ENCODE measurements around the gene B3GNT2.

The B3GNT2 gene

DNA sequence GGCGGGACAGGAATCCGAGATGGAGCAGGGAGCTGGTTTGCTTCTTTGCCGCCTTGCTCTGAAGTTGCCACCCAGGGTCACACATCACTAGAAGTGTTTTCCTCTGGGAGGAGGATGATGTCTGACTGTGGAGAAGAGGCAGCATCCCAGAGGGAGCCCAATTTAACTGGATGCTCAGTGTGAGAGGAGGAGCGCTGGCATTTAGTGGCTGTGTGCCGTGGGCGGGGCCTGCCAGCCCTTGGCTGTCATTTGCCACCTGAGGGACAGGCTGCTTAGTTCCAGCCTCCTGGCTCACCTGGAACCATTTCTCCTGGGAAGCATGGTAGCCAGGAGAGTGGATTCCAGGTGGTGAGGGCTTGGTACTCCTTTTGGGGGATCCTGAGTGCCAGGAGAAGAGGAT, 9.6 kb downstream of the B3GNT2 start:
- DNase-seq (ENCODE audit: low spot score): no peak

DNA sequence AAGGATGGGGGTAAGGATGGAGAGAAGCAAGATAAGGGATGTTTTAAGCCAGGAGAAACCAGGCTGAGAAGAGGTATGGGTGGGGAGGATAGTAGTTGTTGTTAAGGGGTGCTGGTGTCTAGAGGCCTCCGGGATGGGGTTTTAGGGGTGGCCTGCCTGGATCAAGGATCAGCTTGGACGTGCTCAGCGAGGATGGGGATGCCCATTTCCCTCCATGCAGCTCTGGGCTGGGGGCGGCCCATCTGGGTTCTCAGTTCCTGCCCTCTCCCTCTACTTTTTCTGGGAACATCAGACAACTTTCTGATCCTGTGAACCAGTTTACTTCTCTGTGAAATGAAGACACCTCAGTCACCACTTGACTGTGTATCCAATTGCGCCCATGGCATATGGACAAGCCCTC, 10.1 kb downstream of the B3GNT2 start:
- no peak for DNase-seq (ENCODE audit: low spot score)

DNA sequence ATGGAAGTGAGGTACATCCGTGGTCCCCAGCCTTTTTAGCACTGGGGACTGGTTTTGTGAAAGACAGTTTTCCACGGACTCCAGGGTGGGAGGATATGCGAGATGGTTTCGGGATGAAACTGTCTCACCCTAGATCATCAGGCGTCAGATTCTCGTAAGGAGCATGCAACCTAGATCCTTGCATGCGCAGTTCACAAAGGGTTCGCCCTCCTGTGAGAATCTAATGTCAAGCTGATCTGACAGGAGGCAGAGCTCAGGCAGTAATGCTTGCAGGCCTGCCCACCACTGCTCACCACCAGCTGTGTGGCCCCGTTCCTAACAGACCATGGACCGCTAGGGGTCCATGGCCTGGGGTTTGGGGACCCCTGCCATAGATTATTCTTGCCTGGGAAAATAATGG, 11.6 kb downstream of the B3GNT2 start:
- DNase-seq (ENCODE audit: low spot score): no peak

DNA sequence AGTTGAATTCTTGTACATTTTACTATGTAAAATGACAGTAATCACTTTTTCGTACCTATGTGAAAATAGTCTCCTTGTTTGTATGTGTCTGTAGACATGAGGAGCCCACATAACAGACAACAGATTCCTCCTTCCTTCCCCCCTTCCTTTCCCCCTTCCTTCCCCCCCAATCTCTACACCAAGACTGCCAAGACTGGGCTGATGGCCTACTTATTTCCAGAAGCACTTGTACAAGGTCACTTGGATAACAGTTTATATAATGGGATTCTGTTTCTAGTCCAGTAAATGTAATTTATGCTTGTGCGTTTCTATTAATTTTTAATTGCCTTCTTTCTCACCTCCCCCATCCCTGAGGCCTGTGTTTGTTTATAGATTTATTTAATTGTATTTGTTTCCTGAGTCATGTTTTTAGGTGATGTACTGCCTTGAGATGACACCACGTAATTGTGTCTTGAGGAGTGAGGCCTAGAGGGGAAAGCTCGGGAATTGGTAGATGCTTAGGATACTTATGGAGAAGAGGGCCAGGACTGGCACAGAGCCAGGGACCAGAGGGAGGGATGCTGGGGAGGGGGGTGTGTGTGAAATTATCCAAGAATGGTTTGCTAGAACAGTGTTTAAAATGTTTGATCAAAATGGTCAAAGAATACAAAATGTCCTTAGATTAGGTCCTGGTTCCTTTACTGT, 12.3 kb downstream of the B3GNT2 start:
- no peak for DNase-seq (ENCODE audit: low spot score)

DNA sequence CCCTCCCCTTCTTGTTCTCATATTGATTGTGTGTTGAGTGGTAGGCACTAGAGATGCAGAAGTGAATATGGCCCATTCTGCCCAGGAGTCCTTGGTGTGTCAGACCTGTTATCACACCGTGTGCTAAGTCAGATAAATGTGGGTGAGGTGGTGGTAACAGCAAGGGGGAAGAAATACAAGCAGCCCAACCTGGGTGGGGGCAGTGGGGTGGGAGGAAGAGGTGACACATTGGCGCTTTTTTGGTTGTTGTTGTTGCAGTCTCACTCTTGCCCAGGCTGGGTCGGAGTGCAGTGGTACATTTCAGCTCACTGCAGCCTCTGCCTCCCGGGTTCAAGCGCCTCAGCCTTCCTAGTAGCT, 12.8 kb downstream of the B3GNT2 start:
- DNase-seq (ENCODE audit: low spot score): no peak

DNA sequence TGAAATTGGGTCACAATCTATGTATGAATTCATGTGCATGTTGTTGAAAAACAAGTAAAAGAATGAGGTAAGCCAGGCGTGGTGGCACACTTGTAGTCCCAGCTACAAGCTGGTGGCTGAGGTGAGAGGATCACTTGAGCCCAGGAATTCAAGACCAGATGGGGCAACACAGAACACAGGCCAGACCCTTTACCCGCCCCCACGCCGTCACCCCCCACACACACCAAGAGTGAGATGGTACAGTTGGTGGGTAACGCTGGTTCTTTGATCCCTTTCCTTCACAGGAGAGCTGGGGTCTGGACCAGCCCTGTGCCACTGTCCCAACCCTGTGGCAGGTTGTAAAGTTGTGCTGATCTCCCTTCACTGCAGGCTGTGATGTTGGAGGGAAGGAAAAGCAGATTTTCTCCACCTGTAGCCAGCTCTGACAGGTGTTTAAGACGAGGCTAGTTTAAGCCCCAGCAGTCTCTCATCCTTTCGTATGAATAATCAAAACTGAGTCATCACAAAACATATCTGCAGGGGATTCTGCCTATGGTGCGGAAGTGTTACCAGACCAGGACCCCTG, 13.6 kb downstream of the B3GNT2 start:
- DNase-seq (ENCODE audit: low spot score): no peak

DNA sequence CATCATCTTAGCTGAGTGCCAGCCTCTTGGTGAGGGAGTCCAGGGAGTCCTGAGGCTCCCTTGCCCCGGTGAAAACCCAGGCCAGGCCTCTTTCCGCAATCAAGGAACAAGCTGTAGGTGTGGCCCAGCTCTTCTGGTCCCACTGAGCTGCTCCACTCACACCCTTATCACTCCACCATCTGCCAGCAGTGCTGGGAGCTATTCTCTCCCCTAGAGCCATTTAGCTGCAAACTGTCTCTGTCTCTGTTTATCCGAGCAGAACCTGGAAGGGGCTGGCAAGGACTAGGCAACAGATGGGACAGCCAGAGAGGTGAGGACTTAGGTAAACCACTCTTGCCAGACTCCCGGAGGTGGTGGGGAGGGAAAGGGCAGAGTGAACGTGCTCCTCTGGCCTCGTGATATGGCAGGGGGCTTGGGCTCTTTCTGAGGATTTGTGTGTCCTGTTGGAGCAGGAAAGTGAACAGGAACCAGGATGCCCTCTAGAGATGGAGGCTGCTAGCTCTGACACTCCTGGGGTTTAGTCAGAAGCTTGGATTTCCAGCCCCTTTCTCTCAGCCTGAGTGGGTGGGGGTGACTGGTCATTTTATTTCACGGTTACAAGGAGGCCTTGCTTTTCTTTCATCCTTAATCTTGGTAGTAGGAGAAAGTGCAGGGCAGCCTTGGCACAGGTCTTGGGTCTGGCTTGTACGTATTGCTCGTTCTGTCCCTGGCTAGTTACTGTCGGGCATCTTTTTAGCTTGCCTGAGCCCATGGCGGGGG, 19.6 kb downstream of the B3GNT2 start:
- DNase-seq (ENCODE audit: low spot score): no peak

DNA sequence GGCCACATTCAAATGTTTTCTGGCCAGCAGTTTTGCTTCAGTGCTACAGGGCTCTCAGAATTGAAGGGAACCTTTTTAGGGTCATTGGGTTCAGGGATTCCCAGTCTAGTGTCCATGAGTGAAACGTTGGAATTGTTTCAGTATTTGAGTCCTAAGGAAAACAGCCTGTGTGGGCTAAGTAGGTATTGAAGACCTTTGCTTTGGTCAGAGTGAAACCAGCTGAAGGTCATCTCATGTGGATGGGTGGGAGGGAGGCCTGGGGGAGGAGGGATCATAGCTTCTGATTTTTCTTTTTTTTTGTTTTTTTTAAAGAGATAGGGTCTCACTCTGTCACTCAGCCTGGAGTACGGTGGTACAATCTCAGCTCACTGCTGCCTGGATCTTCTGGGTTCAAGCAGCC, 20.2 kb downstream of the B3GNT2 start:
- DNase-seq (ENCODE audit: low spot score): no peak

DNA sequence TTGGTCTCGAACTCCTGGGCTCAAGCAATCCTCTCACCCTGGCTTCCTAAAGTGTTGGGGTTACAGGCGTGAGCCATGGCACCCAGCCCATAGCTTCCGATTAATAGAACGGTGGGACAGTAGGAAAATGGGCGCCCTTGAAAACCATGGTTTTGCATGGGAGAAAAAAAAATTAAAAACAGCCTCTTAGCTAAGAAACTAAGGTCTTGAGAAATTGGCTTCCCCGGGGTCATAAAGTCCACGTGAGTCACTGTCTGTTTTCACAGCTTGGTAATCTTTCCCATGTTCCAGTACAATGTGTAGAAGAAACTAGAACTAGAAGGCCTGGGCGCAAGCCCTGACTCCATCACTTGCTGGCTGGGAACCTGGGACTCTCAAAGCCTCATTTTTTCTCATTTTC, 20.7 kb downstream of the B3GNT2 start:
- DNase-seq (ENCODE audit: low spot score): no peak

DNA sequence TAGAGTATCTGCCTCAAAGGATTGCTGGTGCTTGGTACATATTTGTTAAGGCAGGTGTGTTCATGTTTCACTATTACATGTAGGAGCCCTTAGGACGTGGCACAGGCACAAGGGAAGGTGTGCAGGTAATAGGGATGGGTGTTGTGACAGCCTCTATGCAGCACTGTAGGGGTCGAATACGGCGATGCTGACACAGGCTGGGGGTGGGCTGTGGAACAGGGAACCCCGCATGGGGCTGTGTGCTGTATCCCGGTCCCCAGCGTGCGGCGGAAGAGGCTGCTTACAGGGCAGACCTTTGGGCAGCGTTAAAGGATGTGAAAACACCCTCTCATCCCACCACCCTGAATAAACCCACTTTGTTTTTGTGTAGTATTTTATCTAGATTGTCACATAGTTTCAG, 21.5 kb downstream of the B3GNT2 start:
- no peak for DNase-seq (ENCODE audit: low spot score)

DNA sequence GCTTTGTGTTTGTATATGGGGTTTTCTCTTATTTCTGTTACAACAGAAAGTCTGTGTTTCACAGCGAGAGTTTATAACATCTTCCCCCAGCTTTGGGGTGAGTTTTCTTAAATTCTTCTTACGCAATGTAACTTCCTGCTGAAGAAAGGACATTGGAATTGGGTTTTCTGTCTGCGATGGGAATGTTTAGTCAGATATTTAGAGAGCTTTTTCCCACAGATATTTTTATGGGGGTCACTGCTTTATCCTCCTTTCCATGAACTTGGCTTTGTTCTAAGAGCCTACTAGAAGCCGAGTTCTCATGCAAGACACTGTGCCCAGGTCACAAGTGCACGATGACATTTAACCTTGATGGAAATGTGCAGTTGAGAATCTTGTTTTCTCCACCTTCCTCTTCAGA, 22.1 kb downstream of the B3GNT2 start:
- DNase-seq (ENCODE audit: low spot score): no peak

DNA sequence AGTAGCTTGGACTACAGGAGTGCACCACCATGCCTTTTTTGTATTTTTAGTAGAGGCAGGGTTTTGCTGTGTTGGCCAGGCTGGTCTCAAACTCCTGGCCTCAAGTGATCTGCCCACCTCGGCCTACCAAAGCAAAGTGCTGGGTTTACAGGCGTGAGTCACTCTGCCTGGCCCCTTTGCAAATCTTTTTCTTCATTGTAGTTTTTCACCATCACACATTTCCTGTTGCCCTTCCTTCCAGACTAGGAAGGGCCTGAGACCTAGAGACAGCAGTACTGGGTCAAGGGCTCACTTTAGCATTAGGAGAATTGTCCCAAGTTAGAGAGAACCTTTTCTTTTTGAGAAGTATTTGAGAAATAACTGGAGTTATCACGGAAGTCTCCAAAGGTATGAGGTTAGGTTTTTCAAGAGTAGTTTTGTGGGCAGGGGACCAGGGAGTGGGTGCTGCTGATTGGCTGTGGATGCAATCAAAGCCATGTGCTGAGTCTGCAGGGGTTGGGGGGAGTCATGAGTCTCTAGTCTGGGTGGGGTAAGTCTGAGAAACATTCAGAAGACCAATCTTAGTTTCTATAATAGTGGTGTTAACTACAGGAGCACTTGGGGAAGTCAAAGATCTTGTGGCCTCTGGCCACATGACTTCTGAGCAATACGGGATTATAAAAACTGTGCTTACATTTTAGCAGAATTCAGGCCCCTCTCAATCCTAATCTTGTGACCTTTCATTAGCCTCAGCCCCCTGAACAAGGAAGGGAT, 23.7 kb downstream of the B3GNT2 start:
- no peak for DNase-seq (ENCODE audit: low spot score)

DNA sequence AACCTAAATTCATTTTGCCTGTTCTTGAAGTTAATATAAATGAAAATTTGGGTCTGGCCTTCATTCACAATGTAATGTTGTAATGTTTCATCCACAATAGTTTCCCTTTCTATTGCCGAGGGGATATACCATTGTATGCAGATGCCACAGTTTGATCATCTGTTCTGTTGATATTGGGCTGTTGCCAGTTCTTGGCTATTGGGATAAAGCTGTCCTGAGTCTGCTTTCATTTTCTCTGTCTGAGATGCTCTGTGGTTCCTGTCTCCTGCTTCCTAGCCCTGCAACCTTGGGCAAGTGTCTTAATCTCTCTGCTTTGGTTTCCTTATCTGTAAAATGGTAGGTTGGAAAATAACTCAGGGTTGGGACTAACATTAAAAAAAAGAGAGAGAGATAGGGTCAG, 25.2 kb downstream of the B3GNT2 start:
- DNase-seq (ENCODE audit: low spot score): no peak

DNA sequence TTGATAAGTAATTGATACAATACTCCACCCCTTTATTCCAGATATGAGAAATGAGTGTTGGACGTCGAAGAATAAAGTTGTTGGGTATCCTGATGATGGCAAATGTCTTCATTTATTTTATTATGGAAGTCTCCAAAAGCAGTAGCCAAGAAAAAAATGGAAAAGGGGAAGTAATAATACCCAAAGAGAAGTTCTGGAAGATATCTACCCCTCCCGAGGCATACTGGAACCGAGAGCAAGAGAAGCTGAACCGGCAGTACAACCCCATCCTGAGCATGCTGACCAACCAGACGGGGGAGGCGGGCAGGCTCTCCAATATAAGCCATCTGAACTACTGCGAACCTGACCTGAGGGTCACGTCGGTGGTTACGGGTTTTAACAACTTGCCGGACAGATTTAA, 26.3 kb downstream of the B3GNT2 start:
- no peak for DNase-seq (ENCODE audit: low spot score)

DNA sequence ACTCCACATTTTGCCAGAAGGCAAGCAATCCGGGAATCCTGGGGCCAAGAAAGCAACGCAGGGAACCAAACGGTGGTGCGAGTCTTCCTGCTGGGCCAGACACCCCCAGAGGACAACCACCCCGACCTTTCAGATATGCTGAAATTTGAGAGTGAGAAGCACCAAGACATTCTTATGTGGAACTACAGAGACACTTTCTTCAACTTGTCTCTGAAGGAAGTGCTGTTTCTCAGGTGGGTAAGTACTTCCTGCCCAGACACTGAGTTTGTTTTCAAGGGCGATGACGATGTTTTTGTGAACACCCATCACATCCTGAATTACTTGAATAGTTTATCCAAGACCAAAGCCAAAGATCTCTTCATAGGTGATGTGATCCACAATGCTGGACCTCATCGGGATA, 26.8 kb downstream of the B3GNT2 start:
- no peak for DNase-seq (ENCODE audit: low spot score)

DNA sequence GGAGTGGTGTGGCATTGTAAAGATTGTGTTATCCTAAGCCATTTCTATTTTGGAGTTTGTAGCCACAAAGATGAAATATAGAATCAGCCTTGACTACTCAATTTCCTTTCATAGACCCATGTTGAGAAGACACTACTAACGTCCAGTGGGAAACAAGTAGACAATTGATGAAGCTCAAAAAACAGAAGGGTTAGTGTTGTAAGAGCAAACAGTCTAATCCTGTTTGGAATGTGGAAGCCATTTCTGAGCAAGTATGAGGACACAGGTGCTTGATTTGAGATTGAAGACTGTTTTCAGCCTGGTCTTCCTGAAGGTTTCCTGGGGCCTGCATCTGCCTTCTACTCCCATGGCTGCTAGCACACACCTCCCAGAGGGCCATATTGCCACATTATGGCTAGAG, 29.1 kb downstream of the B3GNT2 start:
- no peak for DNase-seq (ENCODE audit: low spot score)

DNA sequence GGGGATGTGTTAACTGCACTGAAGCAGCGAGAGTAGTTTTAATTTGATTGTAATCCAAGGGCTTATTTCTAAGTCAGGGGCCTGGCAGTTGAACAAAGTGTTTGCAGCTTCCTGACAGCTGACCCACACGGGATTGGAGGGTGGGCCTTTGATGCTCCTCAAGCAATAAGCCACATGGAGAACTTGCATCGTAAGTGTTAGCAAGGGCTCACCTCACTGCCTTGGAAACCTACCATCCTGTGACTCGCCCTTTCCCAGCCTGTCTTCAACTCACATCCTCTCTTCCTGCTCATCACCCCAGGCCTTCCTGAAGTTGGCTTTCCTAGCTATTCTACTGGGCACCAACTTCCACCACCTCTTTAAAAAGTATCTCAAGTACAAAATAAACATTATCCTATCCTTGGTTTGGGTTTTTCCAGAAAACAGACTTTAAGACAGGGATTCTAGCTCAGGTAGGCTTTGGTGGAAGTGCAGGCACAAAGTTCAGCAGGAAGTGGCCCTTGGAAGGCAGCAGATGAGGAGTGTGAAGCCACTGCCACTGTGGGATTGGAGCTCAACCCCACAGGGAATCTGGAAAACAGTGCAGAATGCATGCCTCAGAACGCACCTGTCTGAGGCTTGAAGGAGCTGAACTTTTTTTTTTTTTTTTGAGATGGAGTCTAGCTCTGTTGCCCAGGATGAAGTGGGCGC, 31.6 kb downstream of the B3GNT2 start:
- DNase-seq (ENCODE audit: low spot score): no peak

DNA sequence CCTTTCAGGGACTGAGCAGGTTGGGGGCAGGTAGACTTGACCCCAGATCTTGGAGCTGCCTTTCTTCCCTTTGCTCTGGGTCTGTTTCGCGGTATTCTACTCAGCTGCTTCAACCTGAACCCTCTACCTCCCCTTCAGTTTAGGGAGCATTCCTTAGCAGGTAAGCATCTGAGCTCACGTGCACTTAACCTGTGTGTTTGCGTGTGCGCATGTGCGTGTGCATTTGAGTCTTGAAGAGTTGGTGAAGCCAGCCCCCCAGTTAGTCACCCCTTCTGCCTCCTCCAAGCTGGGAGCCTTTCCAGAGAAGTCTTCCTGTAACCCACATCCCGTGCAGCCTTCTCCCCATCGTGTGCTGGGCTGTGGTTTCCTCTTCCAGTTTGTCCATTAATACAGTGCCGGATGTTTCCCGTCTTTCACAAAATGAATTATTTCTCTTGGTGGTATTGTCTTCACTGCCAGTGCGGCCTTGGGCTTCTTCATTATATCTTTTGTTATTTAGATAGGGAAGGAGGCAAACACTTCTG, 33.2 kb downstream of the B3GNT2 start:
- no peak for DNase-seq (ENCODE audit: low spot score)

DNA sequence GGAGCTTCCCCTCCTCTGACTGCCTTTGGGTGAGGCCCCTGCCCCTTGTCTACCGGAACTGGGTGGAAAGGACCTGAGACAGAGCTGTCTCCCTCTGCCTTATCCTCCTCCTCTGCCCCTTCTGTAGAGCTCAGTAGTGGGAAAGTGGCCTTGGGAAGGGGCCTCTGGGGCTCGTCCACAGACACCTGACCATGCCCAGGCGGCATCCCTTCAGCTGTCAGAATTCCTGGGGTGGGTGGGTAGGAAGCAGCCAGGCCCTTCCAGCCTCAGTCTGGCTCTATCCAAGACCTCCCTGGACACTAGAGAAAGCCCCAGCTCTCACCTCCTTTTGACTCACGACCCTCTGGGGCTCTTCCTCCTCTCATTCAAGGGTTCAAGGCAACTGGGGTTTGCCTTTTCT, 35.6 kb downstream of the B3GNT2 start:
- DNase-seq (ENCODE audit: low spot score): no peak

DNA sequence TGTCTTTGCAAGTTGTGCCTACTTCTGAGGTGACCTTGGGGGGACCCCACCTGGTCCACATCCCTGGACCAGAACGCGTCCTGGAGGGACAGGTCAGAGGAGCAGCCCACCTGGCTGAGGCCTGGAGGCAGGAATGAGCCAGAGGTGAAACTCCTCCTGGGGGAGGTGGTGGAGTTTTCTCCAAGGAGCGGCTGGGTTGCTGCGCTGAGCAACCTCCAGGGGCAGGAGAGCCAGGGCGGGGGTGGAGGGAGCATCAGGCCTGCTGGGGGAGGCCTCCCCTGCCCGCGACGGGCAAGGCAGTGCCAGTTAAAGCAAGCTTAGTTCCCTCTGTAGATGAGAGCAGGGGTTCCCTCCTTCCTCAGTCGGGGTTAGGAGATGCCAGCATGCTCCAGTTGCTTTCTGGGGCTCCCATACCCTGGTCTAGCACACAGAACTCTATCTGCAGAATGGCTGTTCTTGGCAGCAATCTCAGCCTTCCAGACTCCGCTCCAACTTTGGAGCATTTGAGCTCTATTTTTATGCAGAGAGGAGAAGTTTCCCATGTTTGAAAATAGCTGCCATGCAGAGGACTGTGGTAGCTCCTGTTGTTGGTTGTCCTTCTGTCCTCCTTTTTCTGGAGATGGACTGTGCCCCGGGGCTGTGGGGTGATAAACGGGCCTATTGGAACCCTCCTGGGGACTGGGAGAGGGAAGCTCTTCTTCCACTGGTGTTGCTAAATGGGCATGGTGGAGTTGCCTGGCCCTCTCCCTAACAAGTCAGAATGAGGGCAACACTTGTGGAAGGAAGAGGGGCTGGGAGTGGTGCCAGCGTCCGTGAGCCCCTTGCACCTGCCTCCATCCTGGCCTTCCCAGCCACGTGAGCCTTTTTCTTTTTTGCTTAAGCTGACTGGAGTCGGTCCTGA, 39.1 kb downstream of the B3GNT2 start:
- no peak for DNase-seq (ENCODE audit: low spot score)

DNA sequence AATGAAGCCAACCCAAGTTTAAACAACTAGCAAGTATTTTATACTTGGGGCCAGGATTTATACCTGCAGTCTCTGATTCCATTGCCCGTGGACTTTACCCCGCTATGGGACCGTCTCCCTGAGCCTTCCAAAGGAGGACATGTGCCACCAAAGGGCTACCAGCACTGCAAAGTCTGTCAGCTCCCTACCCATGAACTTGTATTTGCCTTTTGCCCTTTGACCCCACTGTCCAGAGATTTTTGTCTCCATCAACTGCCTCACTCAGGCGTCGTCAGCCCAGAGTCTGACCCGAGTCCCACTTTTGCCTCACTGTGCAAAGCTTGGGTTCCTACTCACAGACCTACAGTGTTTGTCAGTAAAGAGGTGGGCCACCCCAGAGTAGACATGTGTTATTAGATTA, 40.6 kb downstream of the B3GNT2 start:
- no peak for DNase-seq (ENCODE audit: low spot score)
